Measurements from ENCODE around the gene GSTM1.

GRCh38 chr1:109740615-109741373 is 53.2 kb downstream of the GSTM1 start, which contains the start of gene GSTM3:
- TF ChIP-seq CTCF (conservative IDR thresholded peaks at IDR 0.05; ENCODE audit: low read length): no peak
- TF ChIP-seq EZH2phosphoT487 (IDR thresholded peaks at IDR 0.05; ENCODE audit: borderline replicate concordance): no peak
